ENCODE results near the gene TRAF5. TPM values are rescaled to one million over a fixed set of nuclear protein-coding genes. Genes with fewer than 3 reads are reported as not detected.

Gene TRAF5
- total RNA-seq, 4 donors from 2014 or later: 1.5 to 3.9 (median 1.8) TPM

DNA sequence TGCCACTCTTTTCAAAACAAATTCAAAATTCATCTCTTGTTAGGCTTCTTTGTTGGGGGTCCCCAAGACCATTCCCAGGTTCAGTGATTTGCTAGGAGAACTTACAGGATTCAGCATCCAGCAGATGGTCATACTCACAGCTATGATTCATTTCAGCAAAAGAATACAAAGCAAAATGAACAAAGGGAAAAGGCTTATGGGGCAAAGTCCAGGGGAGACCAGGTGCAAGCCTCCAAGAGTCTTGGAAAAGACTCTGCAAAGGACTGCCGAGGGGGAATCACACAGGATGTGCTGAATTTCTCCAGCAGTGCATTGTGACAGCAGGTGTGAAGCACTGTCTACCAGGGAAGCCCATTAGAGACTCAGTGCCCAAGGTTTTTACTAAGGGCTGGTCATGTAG, 7.3 kb downstream of the TRAF5 start:
- no peak for DNase-seq (ENCODE audit: low spot score in 2 of 2)

DNA sequence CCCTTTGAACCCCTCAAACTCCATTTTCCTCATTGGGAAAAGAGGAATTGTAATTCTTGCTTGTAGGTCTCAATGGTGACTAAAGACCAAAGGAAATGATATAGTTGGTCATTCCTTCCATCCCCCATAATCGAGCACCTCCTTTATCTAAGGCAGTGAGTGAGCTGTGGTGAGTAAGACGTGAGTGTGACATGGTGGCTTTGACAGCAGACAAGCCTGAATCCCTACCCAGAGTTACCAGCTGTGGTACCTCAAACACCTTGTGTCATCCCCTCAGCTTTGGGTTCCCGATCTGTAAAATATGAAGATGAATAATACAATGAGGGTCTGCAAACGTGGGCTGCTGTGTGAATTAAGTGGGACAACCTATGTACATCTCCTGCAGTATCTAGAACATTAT, 8.4 kb downstream of the TRAF5 start:
- WGBS, 2 donors: 90 to 92% methylated on average over 4 of the region's 4 CpGs
- intact Hi-C loops (cut with DNase I; ENCODE audit: low total_unique reads): no loop called here

More for the DNA sequence above, 7.3 kb downstream of the TRAF5 start:
- H3K4me3 ChIP-seq (ENCODE audit: low read depth, poor library complexity, severe bottlenecking): no peak overlapping the region
- intact Hi-C loops (cut with DNase I; ENCODE audit: low total_unique reads): no loop called here
- TF ChIP-seq POLR2A (IDR thresholded peaks at IDR 0.05): no peak
- TF ChIP-seq, protein P1, sequence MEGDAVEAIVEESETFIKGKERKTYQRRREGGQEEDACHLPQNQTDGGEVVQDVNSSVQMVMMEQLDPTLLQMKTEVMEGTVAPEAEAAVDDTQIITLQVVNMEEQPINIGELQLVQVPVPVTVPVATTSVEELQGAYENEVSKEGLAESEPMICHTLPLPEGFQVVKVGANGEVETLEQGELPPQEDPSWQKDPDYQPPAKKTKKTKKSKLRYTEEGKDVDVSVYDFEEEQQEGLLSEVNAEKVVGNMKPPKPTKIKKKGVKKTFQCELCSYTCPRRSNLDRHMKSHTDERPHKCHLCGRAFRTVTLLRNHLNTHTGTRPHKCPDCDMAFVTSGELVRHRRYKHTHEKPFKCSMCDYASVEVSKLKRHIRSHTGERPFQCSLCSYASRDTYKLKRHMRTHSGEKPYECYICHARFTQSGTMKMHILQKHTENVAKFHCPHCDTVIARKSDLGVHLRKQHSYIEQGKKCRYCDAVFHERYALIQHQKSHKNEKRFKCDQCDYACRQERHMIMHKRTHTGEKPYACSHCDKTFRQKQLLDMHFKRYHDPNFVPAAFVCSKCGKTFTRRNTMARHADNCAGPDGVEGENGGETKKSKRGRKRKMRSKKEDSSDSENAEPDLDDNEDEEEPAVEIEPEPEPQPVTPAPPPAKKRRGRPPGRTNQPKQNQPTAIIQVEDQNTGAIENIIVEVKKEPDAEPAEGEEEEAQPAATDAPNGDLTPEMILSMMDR (IDR thresholded peaks at IDR 0.05): no peak
- WGBS, 2 donors: 73 to 84% methylated on average over 1 of the region's 1 CpG

DNA sequence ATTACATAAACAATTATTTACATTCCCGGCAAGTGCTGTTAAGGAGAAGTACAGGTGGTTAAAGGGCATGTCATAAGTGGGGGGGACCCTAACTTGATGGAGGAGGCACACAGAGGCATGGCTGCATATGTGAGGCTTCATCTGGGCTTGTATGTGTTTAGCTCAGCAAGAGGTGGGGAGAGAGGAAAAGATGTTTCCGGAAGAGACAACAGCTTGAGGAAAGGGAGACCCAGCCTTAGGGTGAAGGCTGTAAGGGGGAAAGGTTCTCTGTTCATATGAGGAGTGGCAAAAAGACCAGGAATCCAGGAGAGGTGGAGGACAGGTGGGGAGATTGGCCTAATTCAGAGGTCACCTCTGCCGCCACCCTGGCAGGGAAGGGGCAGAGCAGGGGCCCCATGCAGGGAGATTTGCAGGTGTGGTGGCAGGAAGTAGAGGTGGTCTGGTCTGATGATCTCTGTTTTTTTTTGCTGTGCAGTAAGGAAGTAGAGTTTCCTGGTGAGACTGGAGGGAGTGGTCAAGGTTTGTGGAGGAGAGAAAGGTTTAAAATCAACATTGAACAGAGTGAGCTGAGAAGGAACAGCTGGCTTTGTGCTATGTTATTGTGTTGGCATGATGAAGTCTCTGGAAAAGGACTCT, 9.0 kb downstream of the TRAF5 start:
- 80 to 82% methylated on average over 3 of the region's 3 CpGs for WGBS, 2 donors
- no peak for TF ChIP-seq POLR2A (IDR thresholded peaks at IDR 0.05)
- TF ChIP-seq, protein P1 (IDR thresholded peaks at IDR 0.05): no peak
- H3K4me3 ChIP-seq (ENCODE audit: low read depth, poor library complexity, severe bottlenecking): no peak overlapping the region
- intact Hi-C loops (cut with DNase I; ENCODE audit: low total_unique reads): no loop called here
- no peak for DNase-seq (ENCODE audit: low spot score in 2 of 2)

More for the DNA sequence above, 8.4 kb downstream of the TRAF5 start:
- TF ChIP-seq, protein P1 (IDR thresholded peaks at IDR 0.05): no peak
- no peak for TF ChIP-seq POLR2A (IDR thresholded peaks at IDR 0.05)
- H3K4me3 ChIP-seq (ENCODE audit: low read depth, poor library complexity, severe bottlenecking): no peak overlapping the region
- no peak for DNase-seq (ENCODE audit: low spot score in 2 of 2)

DNA sequence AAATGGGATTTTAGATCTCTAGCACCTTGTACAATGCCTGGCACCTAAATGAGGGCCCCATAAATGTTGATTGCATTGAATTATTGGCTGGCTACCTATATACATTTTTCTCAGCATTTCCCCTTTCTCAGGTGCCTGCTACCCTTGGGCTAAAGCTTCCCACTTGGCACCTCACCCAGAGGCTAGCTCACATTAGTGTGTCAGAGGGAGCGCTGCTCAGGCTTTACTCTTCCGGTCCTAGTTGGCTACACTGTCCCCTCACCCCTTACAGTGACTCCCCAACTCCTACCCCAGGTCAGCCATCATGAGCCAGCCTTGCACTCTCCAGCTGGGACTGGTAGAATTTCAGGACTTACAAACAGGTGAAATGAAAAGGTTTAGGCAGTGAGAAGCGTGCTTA, 9.5 kb downstream of the TRAF5 start:
- 92 to 93% methylated on average over 3 of the region's 3 CpGs for WGBS, 2 donors
- TF ChIP-seq, protein P1 (IDR thresholded peaks at IDR 0.05): no peak
- no peak for TF ChIP-seq POLR2A (IDR thresholded peaks at IDR 0.05)
- no peak for DNase-seq (ENCODE audit: low spot score in 2 of 2)
- no peak overlapping the region for H3K4me3 ChIP-seq (ENCODE audit: low read depth, poor library complexity, severe bottlenecking)
- intact Hi-C loops (cut with DNase I; ENCODE audit: low total_unique reads): no loop called here

DNA sequence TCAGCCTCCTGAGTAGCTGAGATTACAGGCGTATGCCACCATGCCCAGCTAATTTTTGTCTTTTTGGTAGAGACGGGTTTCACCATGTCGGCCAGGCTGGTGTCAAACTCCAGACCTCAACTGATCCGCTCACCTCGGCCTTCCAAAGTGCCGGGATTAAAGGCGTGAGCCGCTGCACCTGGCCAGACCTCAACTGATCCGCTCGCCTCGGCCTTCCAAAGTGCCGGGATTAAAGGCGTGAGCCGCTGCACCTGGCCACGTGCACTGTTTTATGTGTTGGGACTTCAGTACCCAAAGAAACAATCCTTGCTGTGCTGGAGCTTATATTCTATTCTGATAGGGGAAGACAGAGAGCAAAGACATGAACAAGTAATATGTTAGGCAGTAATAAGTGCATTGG, 10.1 kb downstream of the TRAF5 start:
- intact Hi-C loops (cut with DNase I; ENCODE audit: low total_unique reads): no loop called here
- no peak for TF ChIP-seq POLR2A (IDR thresholded peaks at IDR 0.05)
- TF ChIP-seq, protein P1 (IDR thresholded peaks at IDR 0.05): no peak
- H3K4me3 ChIP-seq (ENCODE audit: low read depth, poor library complexity, severe bottlenecking): no peak overlapping the region
- 90 to 93% methylated on average over 15 of the region's 15 CpGs for WGBS, 2 donors
- no peak for DNase-seq (ENCODE audit: low spot score in 2 of 2)
